ENCODE measurements around the gene CACNA1E.
"Not testable (repeated sequence)": the region's sequence is repeated elsewhere in the genome, so short reads cannot be mapped to it uniquely, and the experiment has no call there.

Gene CACNA1E

DNA sequence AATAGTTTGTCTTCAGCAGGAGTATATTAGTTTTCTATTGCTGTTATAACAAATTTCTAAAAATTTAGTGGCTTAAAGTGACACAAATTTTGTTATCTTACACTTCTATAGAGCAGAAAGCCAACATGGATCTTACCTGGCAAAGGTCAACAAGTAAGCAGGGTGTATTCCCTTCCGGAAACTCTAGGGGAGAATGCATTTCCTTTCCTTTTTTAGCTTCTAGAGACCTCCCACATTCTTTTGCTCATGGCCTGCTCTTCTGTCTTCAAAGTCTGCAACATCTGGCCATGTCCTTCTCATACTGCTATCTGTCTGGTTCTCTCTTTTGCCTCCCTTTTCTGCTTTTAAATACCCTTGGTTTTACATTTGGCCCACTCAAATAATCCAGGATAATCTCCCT is 335.6 kb downstream of the CACNA1E start:
- H3K4me1 ChIP-seq (ENCODE audit: control insufficient read depth in 1 of 2, insufficient read depth in 2 of 2, low read length in 2 of 2): no peaks in the 10 kb centered on the region
- H3K27ac ChIP-seq (ENCODE audit: low read length): no peak overlapping the region
- no peak overlapping the region for H3K4me3 ChIP-seq (ENCODE audit: low read depth in 1 of 2, low read length in 2 of 2)
- H3K27me3 ChIP-seq (ENCODE audit: low read depth, low read length): no peaks in the 10 kb centered on the region
- no peaks in the 10 kb centered on the region for H3K36me3 ChIP-seq (ENCODE audit: control insufficient read depth in 1 of 2, insufficient read depth in 2 of 2, low read length in 2 of 2)
- peaks cover 0 to 5% of the 10 kb centered on the region in 2 donors for H3K9me3 ChIP-seq (ENCODE audit: control insufficient read depth in 1 of 2, low read length in 2 of 2)

GRCh38 chr1:181821701-181822100 is 338.4 kb downstream of the CACNA1E start:
- no peak overlapping the region for H3K4me3 ChIP-seq (ENCODE audit: low read depth in 1 of 2, low read length in 2 of 2)
- no peaks in the 10 kb centered on the region for H3K27me3 ChIP-seq (ENCODE audit: low read depth, low read length)
- no peaks in the 10 kb centered on the region for H3K36me3 ChIP-seq (ENCODE audit: control insufficient read depth in 1 of 2, insufficient read depth in 2 of 2, low read length in 2 of 2)
- H3K27ac ChIP-seq (ENCODE audit: low read length): no peak overlapping the region
- H3K9me3 ChIP-seq (ENCODE audit: control insufficient read depth in 1 of 2, low read length in 2 of 2): peaks cover 0 to 12% of the 10 kb centered on the region in 2 donors
- no peaks in the 10 kb centered on the region for H3K4me1 ChIP-seq (ENCODE audit: control insufficient read depth in 1 of 2, insufficient read depth in 2 of 2, low read length in 2 of 2)

DNA sequence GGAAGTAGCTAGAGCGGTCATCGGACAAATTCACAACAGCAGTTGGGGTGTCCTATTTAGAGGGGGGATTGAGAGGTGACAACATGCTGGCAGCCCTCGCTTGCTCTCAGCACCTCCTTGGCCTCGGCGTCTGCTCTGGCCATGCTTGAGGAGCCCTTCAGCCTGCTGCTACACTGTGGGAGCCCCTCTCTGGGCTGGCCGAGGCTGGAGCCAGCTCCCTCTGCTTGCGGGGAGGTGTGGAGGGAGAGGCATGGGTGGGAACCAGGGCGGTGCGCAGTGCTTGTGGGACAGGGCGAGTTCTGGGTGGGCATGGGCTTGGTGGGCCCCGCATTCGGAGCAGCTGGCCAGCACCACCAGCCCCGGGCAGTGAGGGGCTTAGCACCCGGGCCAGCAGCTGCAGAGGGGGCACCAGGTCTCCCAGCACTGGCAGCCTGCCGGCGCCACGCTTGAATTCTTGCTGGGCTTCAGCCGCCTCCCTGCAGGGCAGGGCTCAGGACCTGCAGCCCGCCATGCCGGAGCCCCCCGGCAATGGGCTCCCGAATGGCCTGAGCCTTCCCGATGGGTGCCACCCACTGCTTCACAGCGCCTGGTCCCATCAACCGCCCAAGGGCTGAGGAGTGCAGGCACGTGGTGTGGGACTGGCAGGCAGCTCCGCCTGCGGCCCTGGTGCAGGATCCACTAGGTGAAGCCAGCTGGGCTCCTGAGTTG is 349.0 kb downstream of the CACNA1E start:
- H3K27me3 ChIP-seq (ENCODE audit: low read depth, low read length); H3K36me3 ChIP-seq (ENCODE audit: control insufficient read depth in 1 of 2, insufficient read depth in 2 of 2, low read length in 2 of 2); H3K27ac ChIP-seq (ENCODE audit: low read length); H3K4me3 ChIP-seq (ENCODE audit: low read depth in 1 of 2, low read length in 2 of 2); H3K4me1 ChIP-seq (ENCODE audit: control insufficient read depth in 1 of 2, insufficient read depth in 2 of 2, low read length in 2 of 2): not testable (repeated sequence)
- peaks cover 3 to 25% of the 10 kb centered on the region in 2 donors for H3K9me3 ChIP-seq (ENCODE audit: control insufficient read depth in 1 of 2, low read length in 2 of 2)

- H3K27me3 ChIP-seq (ENCODE audit: low read depth, low read length): no peaks in the 10 kb centered on the region
- H3K36me3 ChIP-seq (ENCODE audit: control insufficient read depth in 1 of 2, insufficient read depth in 2 of 2, low read length in 2 of 2): no peaks in the 10 kb centered on the region
- H3K4me3 ChIP-seq (ENCODE audit: low read depth in 1 of 2, low read length in 2 of 2): no peak overlapping the region
These were observed 362.8 kb downstream of the CACNA1E start for GRCh38 chr1:181846001-181846645.

DNA sequence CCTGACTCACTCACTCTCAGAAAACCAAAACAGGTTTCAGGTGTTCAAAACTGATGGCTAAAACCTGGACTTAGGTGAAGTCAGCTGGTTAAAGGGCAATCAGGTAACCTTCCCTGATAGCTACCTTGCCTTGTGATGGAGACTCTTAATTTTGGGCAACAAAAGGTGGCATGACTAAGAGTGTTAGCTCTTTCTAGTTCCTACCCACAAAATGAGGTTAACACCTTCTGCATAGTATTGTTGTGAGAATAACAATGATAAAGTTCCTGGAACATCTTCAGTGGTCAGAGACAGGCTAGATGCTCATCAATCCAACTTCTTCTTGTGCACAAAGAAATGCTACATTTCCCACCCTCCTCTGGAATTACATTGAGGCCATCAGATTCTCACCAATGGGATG is 363.4 kb downstream of the CACNA1E start:
- Histone ChIP-seq H3K9me3 (ENCODE audit: control insufficient read depth in 1 of 2, low read length in 2 of 2) (peaks cover 0 to 7% of the 10 kb centered on the region in 2 donors), H3K27ac (ENCODE audit: low read length) (no peak overlapping the region), H3K36me3 (ENCODE audit: control insufficient read depth in 1 of 2, insufficient read depth in 2 of 2, low read length in 2 of 2) (no peaks in the 10 kb centered on the region), H3K4me3 (ENCODE audit: low read depth in 1 of 2, low read length in 2 of 2) (no peak overlapping the region), H3K27me3 (ENCODE audit: low read depth, low read length) (no peaks in the 10 kb centered on the region), H3K4me1 (ENCODE audit: control insufficient read depth in 1 of 2, insufficient read depth in 2 of 2, low read length in 2 of 2) (no peaks in the 10 kb centered on the region)

More at GRCh38 chr1:181846001-181846645, 362.8 kb downstream of the CACNA1E start:
- H3K27ac ChIP-seq (ENCODE audit: low read length): no peak overlapping the region
- H3K9me3 ChIP-seq (ENCODE audit: control insufficient read depth in 1 of 2, low read length in 2 of 2): peaks cover 0 to 7% of the 10 kb centered on the region in 2 donors
- no peaks in the 10 kb centered on the region for H3K4me1 ChIP-seq (ENCODE audit: control insufficient read depth in 1 of 2, insufficient read depth in 2 of 2, low read length in 2 of 2)

DNA sequence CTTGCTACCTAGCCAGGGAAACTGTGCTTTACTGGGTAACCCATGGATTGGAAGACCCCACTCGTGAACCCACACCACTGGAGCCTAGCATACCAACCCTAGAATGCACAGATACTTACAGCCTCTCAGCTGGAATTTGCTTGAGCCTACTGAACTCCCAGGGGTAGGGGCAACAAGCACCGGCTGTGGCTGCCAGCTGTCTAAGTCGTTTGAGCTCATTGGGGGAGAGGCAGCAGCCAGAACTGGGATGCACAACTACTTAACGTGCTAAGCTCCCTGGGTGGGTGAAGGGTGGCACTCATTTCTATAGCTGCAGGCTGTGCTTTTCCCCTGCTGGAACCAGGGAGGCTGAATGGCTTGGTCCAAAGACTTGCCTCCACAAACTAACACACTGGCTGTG is 365.8 kb downstream of the CACNA1E start:
- Histone ChIP-seq H3K27me3 (ENCODE audit: low read depth, low read length) (no peaks in the 10 kb centered on the region), H3K36me3 (ENCODE audit: control insufficient read depth in 1 of 2, insufficient read depth in 2 of 2, low read length in 2 of 2) (no peaks in the 10 kb centered on the region), H3K4me3 (ENCODE audit: low read depth in 1 of 2, low read length in 2 of 2) (no peak overlapping the region), H3K9me3 (ENCODE audit: control insufficient read depth in 1 of 2, low read length in 2 of 2) (peaks cover 0 to 15% of the 10 kb centered on the region in 2 donors), H3K27ac (ENCODE audit: low read length) (no peak overlapping the region), H3K4me1 (ENCODE audit: control insufficient read depth in 1 of 2, insufficient read depth in 2 of 2, low read length in 2 of 2) (no peaks in the 10 kb centered on the region)

- not testable (repeated sequence) for H3K4me1 ChIP-seq (ENCODE audit: control insufficient read depth in 1 of 2, insufficient read depth in 2 of 2, low read length in 2 of 2); H3K27ac ChIP-seq (ENCODE audit: low read length); H3K36me3 ChIP-seq (ENCODE audit: control insufficient read depth in 1 of 2, insufficient read depth in 2 of 2, low read length in 2 of 2); H3K4me3 ChIP-seq (ENCODE audit: low read depth in 1 of 2, low read length in 2 of 2); H3K27me3 ChIP-seq (ENCODE audit: low read depth, low read length)
- peaks cover 0 to 11% of the 10 kb centered on the region in 2 donors for H3K9me3 ChIP-seq (ENCODE audit: control insufficient read depth in 1 of 2, low read length in 2 of 2)
These were observed 370.9 kb downstream of the CACNA1E start for GRCh38 chr1:181854212-181854611.

DNA sequence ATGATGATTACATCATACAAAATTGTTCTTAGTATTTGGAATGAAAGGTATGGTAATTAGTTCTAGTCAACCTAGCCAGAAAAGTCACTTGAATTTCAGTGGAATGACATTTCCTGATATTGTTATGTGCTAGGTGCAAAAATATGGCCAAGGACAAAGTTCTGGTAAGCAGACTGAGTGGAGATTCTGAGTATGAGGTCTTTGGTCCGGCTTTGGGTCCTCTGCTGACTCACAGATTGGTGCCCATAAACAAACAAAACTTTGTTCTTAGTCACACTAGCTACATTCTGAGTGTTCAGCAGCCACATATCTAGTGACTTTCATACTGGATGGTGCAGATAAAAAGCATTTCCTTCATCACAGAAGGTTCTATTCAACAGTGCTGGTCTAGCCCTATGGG is 372.1 kb downstream of the CACNA1E start:
- no peak overlapping the region for H3K4me3 ChIP-seq (ENCODE audit: low read depth in 1 of 2, low read length in 2 of 2)
- H3K27ac ChIP-seq (ENCODE audit: low read length): no peak overlapping the region
- no peaks in the 10 kb centered on the region for H3K27me3 ChIP-seq (ENCODE audit: low read depth, low read length)
- peaks cover 0 to 11% of the 10 kb centered on the region in 2 donors for H3K9me3 ChIP-seq (ENCODE audit: control insufficient read depth in 1 of 2, low read length in 2 of 2)
- H3K36me3 ChIP-seq (ENCODE audit: control insufficient read depth in 1 of 2, insufficient read depth in 2 of 2, low read length in 2 of 2): no peaks in the 10 kb centered on the region
- no peaks in the 10 kb centered on the region for H3K4me1 ChIP-seq (ENCODE audit: control insufficient read depth in 1 of 2, insufficient read depth in 2 of 2, low read length in 2 of 2)

Data from muscle layer of duodenum (tissue), 2 donors.